ENCODE results near the gene ELMO1.

Gene ELMO1

GRCh38 chr7:37054624-37055241, 393.9 kb downstream of the ELMO1 start:
- no peak for DNase-seq
- in situ Hi-C loops (cut with HindIII; ENCODE audit: low pct_ligation_motif_present, low pct_unique_long_range_greater_than_20kb, low sequenced_read_pairs), result no loop called here

DNA sequence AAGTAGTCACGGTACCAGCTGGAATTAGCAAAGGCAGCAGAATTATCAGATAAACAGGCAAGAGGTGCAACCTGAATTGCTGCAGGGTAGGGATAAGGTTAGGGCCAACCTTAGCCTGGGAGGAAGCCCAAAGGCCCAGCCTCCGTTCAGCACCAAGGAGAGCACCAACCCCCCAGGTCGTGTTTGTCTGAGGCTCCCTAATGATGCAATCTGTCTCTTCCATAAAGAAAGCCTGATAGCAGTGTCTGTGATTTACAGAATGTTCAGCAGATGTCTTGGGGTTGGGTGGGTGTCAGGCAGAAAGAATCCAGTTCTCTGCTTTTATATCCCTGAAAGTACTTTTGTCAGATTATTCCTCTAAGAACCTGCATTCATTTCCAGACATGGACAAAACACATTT, 396.0 kb downstream of the ELMO1 start:
- DNase-seq, result peak; percentile 70
- in situ Hi-C loops (cut with HindIII; ENCODE audit: low pct_ligation_motif_present, low pct_unique_long_range_greater_than_20kb, low sequenced_read_pairs), result no loop called here

- no peak for DNase-seq
- in situ Hi-C loops (cut with HindIII; ENCODE audit: low pct_ligation_motif_present, low pct_unique_long_range_greater_than_20kb, low sequenced_read_pairs), result no loop called here
These were observed 397.9 kb downstream of the ELMO1 start for GRCh38 chr7:37050801-37051200.

- in situ Hi-C loops (cut with HindIII; ENCODE audit: low pct_ligation_motif_present, low pct_unique_long_range_greater_than_20kb, low sequenced_read_pairs), result no loop called here
- DNase-seq, result no peak
These were observed 400.0 kb downstream of the ELMO1 start for GRCh38 chr7:37048674-37049073.

GRCh38 chr7:37047260-37047659, 401.4 kb downstream of the ELMO1 start:
- DNase-seq, result no peak
- in situ Hi-C loops (cut with HindIII; ENCODE audit: low pct_ligation_motif_present, low pct_unique_long_range_greater_than_20kb, low sequenced_read_pairs), result no loop called here

DNA sequence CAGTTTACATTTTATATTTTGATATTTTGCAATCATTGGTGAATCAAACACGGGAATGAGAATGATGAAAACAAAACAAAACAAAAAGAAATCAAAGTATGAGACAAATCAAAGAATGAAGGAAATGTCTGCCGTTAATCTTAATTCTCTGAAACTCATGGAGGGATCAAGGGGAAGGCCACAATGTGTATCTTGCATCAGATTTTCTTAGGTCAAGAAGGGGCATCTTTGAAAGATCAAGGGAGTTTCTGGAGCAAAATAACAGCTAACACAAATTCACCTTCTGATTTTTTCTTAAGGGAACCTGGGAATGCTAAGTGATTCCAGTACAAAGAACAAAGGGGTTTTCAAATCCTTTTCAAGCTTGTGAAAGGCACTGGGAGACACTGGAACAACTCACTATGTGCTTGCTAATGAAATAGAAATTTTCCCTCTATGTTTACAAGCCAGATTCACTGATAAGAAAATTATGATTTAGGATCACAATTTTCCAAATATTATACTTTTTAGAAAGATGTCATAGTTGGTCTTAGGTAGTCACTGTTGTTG, 402.1 kb downstream of the ELMO1 start:
- in situ Hi-C loops (cut with HindIII; ENCODE audit: low pct_ligation_motif_present, low pct_unique_long_range_greater_than_20kb, low sequenced_read_pairs), result no loop called here
- DNase-seq, result no peak

- in situ Hi-C loops (cut with HindIII; ENCODE audit: low pct_ligation_motif_present, low pct_unique_long_range_greater_than_20kb, low sequenced_read_pairs), result no loop called here
- no peak for DNase-seq
These were observed 402.9 kb downstream of the ELMO1 start for GRCh38 chr7:37045681-37046179.

DNA sequence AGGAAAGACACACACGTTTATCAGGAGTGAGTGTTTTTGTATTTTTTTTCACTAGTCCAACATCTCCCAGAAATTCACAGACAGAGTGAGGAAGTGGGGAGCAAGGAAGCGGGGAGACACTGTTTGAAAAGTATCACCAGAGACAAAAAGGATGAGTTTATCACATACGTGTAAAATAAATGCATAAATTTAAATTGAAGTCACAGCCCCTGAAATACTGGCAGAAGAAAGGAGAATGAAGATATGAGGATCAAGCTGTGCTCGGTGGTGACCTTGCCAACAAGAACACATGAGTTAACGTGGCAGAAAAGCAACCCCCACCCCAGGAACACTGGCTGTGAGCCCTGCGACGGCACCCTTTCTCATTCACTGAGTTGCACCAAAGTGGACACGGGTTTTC, 407.2 kb downstream of the ELMO1 start:
- in situ Hi-C loops (cut with HindIII; ENCODE audit: low pct_ligation_motif_present, low pct_unique_long_range_greater_than_20kb, low sequenced_read_pairs), result no loop called here
- DNase-seq, result no peak

DNA sequence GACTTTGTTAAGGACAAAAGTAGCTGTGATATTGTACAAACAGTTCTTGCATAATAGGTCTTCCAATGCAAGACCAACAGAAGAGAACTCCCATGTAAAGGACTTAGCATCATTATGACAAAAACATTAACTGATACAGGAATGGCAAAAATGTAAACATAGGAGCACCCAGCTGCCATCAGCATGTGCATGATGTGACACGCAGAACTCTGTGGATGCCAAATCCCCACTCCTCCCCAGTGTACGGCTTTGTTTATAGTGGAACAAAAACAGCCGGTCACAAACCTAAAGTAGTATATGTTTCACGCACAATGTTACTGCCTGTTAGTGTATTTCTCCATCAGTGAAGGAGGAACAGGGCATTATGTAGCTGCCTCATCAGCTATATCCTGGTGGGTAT, 408.3 kb downstream of the ELMO1 start:
- in situ Hi-C loops (cut with HindIII; ENCODE audit: low pct_ligation_motif_present, low pct_unique_long_range_greater_than_20kb, low sequenced_read_pairs), result no loop called here
- no peak for DNase-seq

DNA sequence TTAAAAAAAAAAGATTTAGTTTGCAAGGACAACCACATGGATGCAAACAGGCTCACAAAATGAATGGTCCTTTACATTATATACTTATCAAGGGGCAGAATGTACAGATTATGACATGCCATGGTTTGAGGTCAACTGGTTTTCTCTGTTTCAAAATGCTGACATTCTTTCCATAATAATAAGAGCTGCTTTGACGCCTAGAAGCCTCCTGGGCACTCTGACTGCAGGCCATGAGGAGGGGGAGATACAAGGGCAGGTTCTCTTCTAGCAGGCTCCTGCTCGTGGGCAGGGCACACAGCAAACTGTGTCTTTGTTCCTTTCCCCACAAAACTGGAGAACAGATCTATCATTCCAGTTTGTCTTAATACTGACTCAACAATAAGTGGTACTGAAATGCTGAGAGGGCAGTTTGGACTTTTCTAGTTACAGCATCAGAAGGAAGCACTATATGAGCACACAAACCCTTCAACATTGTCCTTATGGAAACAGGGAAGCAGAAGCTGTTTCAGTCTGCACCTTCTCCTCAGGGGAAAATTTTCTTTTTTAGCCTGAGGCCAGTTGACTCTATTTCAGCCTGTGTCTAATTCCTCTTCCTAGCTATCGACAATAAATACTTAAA, 409.4 kb downstream of the ELMO1 start:
- no peak for DNase-seq
- in situ Hi-C loops (cut with HindIII; ENCODE audit: low pct_ligation_motif_present, low pct_unique_long_range_greater_than_20kb, low sequenced_read_pairs), result no loop called here

DNA sequence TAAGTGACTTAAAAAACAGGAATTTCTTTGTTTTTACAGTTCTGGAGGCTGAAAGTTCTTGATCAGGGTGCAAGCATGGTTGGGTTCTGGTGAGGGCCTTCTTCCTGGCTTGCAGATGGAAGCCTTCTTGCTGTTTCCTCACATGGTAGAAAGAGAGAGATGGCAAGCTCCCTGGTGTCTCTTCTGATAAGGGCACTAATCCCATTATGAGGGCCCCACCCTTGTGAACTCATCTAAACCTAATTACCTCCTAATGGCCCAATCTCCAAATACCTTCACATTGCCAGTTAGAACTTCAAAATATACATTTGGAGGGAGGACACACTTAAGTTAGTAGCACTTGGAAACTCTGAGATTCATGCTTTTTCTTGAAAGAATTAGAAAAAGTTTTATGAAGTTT, 410.0 kb downstream of the ELMO1 start:
- no peak for DNase-seq
- in situ Hi-C loops (cut with HindIII; ENCODE audit: low pct_ligation_motif_present, low pct_unique_long_range_greater_than_20kb, low sequenced_read_pairs), result no loop called here

DNA sequence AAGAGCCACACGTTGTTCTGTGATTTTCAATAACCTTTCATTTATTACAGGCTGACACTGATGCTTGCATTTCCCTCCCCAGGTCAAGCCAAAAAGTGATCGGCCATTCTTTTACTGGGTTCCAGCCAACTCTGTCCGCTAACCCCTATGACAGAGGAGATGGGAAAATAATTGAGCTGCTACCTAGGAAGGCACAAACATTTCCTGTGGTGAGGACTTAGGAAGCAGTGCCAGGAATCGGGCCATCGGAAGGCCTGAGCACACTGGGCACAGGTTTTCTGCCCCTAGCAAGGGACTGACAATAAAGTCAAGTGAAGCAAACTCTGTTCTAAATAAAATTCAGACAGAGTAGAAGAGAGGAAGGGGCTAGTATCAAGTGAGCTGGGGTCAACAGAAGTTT, 411.4 kb downstream of the ELMO1 start:
- DNase-seq, result no peak
- in situ Hi-C loops (cut with HindIII; ENCODE audit: low pct_ligation_motif_present, low pct_unique_long_range_greater_than_20kb, low sequenced_read_pairs), result no loop called here

- DNase-seq, result no peak
- in situ Hi-C loops (cut with HindIII; ENCODE audit: low pct_ligation_motif_present, low pct_unique_long_range_greater_than_20kb, low sequenced_read_pairs), result no loop called here
These were observed 413.0 kb downstream of the ELMO1 start for GRCh38 chr7:37035631-37036030.

- DNase-seq, result no peak
- in situ Hi-C loops (cut with HindIII; ENCODE audit: low pct_ligation_motif_present, low pct_unique_long_range_greater_than_20kb, low sequenced_read_pairs), result no loop called here
These were observed 415.5 kb downstream of the ELMO1 start for GRCh38 chr7:37033141-37033540.

- in situ Hi-C loops (cut with HindIII; ENCODE audit: low pct_ligation_motif_present, low pct_unique_long_range_greater_than_20kb, low sequenced_read_pairs), result no loop called here
- no peak for DNase-seq
These were observed 416.4 kb downstream of the ELMO1 start for GRCh38 chr7:37032258-37032601.

DNA sequence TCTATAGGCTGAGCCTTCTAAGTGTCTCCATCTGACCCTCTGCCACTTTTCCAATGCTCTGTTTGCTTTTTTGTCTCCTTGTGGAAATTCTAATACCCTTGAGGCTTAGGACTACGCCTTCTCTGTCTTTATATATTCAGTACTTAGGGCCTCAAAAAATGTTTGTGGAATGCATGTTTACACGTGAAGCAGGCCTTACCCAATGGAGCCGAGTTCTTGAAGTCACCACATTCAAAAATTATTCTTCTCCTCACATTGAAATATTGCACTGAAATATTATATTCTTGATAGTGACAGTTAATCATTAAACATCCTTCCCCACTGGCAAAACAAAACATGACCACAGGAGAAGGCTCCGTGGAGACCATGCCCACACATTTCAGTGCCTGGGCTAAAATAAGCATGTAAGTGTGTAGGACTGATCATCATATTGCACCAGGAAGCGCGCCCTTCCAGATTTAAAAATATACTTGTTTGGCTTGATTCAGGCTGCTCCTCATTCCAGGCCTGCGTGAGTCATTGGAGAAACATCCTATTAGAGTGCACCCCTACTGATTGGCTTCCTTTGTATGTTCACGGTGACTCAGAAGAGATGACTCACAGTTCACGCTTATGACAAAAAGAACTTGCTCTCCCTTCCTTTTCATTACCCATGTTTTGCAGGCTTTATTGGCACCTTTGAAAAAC, 416.9 kb downstream of the ELMO1 start:
- in situ Hi-C loops (cut with HindIII; ENCODE audit: low pct_ligation_motif_present, low pct_unique_long_range_greater_than_20kb, low sequenced_read_pairs), result no loop called here
- DNase-seq, result peak; percentile 100

DNA sequence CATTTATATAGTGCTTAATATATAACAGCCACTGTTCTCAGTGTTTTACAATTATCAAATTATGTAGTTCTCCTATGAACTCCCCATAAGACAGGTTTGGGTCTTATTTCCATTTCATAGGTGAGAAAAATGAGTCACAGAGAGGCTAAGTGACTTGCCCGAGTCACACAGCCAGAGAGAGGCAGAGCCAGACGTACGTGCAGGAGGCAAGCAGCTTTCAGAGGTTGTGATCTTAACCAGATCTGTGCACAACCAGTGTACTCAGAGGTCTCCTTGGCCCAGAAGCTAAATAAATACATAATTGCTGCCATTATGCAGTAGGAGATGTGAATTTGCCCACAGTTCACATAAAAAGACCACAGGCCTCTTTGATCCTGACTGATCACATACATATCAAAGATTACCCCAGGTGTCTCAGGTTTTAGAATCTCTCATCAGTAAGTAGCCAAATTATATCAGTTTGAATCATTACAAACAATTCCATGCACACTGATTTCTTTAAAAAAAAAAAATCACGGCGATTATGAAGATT, 419.7 kb downstream of the ELMO1 start:
- no peak for DNase-seq
- in situ Hi-C loops (cut with HindIII; ENCODE audit: low pct_ligation_motif_present, low pct_unique_long_range_greater_than_20kb, low sequenced_read_pairs), result no loop called here

DNA sequence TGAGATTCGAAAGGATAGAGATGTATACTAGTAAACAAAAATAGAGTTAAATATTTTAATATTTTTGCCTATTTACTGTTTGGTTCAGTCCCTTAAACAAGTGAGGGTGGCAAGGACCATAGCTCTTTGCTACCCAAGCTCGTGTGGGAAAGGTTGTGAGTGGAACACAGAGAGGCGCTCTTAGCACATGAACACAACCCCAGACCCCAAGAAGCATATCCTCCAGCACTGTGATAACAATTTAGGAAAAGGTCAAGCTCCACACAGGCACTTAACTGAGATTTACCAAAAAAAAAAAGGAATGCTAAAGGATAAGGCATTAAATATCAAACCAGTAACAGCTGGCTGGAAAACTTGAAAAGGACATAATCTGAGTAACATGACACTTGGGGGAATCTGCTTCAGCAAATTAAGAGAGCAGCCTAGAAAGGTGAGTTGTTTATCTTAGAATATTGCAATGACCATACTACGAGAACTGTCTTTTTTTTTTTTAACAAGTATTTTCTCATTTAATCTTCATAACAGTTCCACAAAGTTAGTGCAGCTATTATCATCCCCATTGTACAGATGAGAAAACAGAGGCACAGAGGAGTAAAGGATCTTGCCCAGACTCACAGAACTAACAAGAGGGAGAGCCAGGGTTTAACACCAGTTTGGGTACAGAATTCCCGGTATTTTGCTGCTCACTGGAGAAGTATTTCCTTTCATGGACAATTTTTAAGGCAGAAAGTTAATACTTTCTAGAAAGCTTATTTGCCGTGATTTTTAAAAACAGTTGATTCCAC, 420.9 kb downstream of the ELMO1 start:
- in situ Hi-C loops (cut with HindIII; ENCODE audit: low pct_ligation_motif_present, low pct_unique_long_range_greater_than_20kb, low sequenced_read_pairs), result no loop called here
- DNase-seq, result no peak

GRCh38 chr7:37027104-37027503, 421.6 kb downstream of the ELMO1 start:
- in situ Hi-C loops (cut with HindIII; ENCODE audit: low pct_ligation_motif_present, low pct_unique_long_range_greater_than_20kb, low sequenced_read_pairs), result no loop called here
- DNase-seq, result no peak

All from ACHN (cell line).